GF-D8 (cell line): Measurements from ENCODE around the gene ADARB1.

Source experiments
- DNase-seq: peaks from one replicate; lab custom pipeline; 2025; lab: John Stamatoyannopoulos, UW

ADARB1 gene

DNA sequence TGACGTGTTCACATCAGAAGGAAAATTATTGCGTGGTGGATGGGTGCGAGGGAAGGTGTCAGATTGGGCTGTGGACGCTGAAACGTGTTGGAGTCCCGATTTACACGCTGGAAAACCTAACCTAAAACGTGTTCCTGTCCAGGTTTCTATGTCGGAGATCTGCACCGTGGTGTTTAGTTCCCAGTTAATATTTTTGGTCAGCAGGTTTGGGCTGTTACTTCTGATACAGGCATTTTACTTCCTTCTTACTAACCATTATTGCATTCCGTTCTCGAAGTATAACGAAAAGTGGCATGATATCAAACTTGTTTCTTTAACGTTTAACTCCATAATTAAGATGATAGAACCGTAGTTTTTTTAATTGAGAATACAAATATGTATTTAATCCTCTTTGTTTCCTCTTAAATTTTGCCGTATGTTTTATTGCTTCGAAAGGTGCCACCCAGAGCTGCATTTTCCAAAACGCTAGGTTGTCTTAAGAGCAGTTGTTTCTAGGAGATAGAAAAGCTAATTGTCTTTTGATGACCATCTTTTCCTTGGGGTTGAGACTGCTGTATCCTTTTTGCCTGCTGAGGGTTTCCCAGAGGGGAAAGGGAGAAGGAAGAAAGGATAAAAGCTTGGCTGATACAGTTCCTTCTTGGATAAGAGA is 1.3 kb downstream of the ADARB1 start:
- no peak for DNase-seq

DNA sequence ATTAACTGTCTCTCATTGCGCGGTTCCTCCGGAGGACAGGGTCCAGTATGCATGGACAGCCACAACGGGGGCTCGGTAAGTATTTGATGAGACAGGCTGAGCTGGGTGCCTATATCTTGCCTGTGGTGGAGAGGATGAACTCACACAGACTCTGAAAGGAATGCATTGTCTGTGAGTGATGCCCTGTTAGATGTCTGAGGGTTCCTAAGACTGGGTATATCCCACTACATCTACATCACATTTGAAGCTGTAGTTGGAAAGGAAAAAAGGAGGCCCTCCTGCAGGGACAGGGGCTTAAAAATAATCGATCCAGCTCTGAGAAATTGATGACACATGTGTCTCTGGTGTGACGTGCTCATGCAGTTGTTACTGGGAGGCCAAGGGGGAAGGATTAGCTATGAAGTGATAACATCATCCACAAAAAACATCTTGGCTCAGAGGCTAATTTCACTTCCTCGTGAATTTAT is 1.9 kb downstream of the ADARB1 start:
- DNase-seq, result no peak

DNA sequence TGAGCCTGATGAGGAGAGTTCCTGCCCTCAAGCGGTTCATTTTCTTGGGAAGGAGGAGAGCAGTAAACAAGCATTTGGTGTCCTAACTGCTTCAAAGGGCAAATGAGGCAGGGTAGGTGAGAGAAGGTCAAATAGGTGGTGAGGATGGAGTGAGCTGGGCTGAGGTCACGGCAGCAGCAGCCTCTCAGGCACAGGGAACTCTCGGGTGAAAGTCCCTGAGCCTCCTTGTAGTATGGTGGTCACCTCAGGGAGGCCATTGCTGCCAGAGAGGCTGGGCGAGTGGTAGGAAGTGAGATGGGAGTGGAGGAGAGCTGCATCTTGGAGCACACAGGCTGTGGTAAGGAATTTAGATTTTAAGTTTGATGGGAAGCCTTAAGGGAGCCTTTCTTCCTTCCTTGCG is 4.0 kb downstream of the ADARB1 start:
- DNase-seq, result no peak

DNA sequence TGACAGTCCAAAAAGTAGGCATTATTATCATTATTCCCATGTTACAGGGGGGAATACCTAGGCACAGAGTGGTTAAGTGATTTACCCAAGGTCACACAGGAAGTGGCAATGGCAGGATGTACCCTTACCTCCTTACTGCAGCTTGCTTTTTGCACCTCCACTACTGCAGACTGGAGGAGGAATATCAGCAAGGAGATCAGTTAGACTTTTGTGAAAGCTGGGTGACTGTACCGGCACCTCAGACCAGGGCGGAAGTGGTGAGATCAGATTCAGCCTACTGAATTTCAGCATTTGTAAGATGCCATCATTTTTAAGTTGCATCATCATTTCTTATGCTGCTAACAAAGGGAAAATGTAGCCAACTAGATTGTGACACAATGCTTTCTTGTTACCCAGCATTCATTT is 4.5 kb downstream of the ADARB1 start:
- peak; percentile 92 for DNase-seq

DNA sequence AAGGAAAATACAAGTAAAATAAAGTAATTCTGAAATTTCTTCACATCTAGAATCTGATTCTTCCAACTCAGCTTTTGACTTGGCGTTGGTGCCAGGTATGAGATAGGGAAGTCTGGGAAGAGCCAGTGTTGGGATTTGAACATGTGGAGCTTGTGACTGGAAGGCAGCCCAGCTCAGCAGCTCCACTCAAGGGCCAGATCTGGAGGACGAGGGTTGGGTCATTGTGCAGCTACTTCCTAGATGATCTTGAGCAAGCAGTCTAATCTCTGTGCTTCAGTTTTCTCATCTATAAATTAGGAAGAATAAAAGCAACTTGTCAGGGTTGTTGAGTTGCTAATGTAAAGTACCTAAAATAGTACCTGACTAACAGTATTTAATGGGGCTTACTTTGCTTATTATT is 5.0 kb downstream of the ADARB1 start:
- DNase-seq, result no peak

DNA sequence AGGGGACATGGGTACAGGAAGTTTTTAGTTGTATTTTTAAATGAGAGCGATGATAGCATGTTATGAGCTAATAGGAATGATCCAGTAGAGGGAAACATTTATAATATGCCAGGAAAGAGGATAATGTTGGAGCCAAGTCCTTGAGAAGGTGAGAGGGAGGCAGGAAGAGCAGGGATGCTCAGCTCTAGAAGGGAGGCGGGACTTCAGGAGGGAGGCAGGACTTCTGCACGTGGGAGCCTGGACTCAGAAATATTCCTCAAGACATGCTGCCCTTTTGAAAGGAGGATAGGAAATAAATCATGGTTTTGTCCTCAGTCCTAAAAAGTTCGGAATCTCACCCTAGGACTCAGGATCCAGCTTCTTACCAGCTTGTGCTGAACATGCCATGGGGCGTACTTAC is 5.9 kb downstream of the ADARB1 start:
- DNase-seq, result no peak

DNA sequence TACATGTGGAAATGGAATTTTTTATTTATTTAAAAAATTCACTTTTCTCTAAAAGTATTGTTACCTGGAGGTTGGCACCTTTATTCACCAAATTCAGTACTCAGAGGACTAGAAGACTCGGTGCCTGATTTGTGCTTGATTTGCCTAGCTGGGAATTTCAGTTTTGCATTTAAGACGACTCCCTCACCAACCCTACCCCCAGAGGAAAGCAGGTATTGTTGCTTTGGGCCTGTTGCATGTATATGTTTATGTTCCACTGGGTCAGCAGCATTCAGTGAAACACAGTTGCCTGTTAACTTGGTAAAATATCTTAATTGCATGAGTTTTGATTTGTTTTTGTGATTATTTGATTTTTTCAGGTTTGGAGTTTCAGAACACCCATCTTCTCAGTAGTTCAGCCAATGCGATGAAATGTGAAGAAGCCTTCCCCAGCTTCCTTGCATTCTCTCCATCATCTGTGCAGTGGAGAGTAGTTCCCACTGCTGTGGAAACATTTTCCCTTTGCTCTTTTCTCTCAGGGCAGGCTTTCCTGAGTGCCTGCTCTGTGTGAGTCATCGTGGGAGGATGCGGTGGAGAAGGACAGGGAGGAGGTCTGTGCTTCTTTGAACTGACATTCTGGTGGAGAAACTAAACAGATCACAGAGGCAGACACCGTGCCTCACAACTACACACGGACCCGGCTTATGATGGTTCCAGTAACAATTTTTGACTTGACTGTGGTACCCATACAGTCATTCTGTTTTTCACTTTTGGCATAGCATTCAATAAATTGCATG is 6.4 kb downstream of the ADARB1 start:
- DNase-seq, result no peak

DNA sequence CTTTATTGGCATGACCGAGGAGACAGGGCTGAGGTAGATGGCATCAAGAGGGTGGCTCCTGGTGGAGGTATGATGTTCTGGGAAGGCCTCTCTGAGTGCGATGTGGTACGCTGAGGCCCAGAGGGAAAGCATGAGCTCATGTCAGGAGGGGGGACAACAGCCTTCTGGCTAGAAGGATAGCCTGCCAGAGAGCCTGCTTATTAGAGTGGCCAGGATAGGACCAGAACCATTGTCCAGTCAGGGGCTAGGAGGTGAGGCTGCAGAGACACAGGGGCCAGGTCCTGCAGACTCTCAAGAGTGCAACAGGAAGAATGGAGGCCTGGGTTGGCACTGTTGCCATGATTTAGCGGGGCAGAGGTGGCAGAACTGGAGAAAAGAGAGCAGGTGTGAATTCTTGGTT is 7.3 kb downstream of the ADARB1 start:
- DNase-seq, result no peak

DNA sequence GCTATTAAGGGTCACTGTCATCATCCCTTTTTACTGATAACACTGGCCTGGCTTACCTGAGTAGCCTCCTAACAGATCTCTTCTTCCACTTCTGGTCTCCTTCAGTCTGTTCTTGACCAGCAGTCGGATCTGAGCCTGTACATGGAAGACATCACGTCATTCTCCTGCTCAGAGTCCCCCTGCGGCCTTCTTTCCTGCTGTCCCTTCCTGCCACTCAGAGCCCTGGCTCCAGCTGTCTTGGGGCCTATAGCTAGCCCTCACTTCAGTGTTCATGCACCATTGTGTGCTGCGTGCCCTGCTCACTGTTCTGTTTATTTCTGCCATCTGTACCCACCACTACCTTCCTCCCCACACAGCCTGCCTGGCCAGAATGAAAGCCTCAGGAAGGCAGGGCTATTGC is 8.4 kb downstream of the ADARB1 start:
- no peak for DNase-seq

DNA sequence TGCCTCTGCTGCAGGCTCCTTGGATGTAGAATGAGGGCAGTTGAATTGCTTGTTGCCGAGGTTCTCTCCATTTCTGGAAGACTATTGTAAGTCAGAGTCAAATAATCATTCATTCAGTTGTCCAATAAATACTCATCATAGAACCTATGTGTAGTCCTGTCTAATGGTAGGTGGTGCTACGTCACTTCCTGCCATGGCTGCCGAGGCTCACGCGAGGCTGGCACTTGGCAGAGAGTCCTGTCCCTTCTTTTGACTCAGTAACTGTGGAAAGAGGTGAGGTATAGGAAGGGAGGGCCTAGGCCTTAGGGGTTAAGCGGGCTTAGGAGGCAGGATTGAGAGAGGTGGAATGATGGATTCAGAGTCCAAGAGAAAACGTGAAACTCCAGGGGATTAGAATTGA is 9.7 kb downstream of the ADARB1 start:
- no peak for DNase-seq

DNA sequence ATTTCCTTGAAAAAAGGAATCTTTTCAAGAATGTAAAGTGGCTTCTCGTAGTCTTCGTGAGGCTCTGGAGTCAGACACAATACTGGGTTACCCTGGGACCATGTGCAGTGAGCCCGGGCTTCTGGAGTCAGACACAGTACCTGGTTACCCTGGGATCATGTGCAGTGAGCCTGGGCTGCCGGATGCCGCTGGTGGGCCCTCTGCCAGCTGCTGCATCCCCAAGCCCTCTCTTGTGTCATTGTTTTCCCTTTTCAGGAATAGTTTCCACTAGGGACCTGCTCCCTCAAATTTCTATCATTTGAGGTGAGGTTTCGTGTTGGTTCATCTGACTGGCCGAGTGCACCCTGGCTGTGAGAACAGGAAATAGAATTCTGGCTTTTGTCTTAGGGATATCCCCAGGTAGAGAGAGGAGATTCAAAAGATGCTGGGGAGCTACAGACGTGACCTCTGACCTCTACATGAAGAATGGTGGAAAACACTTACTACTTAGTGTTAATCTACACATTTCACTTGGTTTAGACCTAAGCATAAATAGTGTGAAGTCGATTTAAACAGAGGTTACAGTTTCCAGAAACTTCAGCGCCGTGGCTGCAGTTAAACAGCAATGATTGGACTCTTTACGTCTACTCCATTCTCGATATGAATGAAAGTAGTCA is 10.6 kb downstream of the ADARB1 start:
- no peak for DNase-seq

DNA sequence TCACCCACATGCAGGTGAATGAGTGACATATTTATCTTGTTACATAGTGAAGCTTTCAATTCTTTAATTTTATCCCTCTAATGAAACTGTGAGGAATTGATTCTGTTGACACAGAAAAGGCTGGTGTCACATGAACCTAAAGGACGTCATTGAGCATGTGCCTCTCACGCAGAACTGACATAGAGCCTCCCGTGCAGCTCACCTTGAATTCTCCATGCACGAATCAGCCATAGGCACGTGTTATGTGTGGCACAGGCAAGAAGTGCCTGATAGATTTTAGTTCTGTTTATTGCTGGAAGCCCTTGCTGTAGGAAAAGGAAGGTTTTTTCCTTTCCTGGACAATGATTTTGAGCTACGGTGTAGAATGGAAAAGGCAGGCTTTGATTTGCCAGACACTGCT is 11.3 kb downstream of the ADARB1 start:
- DNase-seq, result no peak

DNA sequence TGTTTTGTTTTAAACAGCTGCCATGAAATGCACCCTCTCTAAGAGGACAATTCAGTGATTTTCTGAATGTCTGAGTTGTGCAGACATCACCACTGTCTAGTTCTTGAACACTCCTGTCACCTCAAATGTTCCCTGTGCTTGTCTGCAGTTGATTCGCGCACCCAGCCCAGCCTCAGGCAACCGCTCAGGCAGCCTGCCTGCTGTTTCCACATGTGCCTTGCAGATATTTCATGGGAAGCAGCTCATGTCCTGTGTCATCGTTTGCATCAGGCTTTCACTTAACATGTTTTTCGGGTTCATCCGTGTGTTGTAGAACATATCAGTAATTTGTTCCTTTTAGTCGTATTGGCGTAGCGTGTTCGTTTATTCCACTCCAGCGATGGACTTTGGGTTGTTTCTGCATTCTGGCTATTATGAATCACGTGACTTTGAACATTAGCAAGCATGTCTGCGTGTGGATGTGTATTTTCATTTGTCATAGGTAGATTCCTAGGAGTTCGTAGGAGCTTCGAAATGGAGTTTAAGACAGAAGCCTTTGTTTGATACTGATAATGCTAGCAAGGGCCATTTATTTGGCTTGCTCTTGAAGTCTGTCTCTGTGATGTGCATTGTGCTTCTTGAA is 12.1 kb downstream of the ADARB1 start:
- DNase-seq, result no peak

DNA sequence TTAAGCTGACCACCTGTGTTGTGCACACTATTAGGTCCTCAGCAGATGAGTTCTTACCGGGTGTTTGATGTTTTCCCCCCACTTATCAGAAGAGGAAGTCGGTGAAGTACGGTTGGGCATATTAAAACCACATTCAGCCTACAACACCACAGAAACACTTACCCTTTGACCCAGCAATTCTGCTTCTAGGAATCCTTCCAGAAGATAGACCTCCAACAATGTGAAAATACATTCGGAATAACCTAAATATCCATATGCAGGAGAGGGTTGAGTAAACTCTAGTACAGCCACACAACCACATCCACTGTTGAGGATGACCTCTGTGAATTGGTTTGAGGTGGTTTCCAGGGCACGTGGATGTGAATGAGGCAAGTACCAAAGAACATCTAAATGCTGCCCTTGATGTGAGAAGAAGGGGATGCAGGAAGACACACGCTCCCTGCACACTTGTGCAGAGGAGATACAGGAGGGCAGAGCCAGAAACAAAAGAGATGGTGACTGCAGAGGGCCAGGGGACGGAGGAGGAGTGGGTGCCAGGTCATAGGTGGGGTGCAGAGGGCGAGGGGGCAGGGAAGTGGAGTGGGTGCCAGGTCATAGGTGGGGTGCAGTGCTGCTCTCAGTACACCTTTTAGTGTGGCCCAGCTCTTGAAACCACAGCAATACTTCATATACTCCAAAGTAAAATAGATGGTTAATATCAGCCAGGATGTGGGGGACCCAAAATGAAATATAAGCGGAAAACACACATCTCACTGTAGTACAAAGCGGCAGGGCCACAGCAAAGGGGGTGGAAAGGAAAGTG is 12.8 kb downstream of the ADARB1 start:
- DNase-seq, result peak; percentile 70

DNA sequence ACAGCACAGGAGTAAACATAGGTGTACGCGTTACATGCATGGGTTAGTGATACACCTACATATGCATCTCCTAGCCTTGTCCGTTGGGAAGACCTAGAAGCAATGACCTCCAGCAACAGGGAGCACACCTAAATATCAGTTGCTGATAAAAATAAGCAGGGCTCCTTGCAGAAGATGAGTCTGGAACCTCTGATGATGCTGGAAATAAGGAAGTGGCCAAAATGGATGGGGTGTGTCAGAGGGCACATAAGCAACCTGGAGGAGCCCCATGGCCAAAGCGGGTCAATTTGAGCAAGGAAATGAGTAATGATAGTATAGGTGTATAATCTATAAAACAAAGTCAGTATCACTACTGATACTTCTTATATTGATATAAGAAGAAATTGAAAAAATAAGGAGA is 13.7 kb downstream of the ADARB1 start:
- DNase-seq, result no peak

DNA sequence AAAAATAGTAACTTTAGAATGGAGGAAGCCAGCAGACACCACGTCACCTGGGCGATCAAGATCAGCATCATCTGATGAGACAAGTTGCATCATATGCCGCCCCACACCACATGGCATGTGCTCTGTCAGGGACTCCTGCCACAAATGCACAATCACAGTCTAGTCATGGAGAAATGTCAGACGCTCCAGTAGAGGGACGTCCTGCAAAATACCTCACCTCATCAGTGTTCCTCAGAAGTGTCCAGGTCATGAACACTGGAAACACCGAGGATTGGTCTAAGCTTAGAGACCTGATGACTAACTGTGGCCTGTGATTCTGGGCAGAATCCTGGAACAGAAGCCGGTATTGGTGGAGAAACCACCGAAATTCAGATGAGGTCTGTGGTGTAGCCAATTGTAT is 14.3 kb downstream of the ADARB1 start:
- DNase-seq, result no peak

DNA sequence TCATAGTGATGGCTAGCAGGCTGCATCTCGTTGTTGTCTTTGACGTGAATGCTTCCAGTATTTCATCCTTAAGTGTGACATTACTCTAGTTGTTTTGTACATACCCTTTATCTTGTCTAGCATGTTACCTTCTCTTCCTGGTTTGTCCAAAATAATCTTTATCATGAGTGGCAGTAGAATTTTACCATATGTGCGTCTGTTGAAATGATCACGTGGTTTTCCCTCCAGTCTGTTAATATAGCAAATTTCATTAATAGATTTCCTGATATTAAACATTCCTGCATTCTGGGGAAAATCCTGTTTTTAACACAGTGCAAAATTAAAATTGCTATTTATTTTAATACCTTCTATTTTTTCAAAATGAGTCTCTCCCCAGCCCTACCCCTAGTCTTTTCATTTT is 15.6 kb downstream of the ADARB1 start:
- no peak for DNase-seq

DNA sequence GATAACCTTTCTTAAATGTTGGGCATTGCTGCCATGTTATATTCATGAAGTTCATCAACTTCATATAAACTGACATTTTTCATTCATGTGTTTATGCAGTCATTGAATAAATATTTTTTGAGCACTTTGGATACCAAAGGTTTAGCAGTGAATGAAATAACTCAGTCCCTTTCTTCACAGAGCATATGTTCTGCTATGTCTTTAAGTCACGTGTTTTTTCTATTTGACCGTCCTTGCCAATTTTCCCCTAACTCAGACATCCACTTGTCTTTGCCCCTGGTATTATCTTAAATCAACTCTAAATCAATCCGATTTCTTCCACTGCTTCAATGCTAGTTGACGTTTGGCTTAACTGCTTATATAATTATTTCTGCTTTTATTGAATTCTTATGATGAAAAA is 16.6 kb downstream of the ADARB1 start:
- no peak for DNase-seq

DNA sequence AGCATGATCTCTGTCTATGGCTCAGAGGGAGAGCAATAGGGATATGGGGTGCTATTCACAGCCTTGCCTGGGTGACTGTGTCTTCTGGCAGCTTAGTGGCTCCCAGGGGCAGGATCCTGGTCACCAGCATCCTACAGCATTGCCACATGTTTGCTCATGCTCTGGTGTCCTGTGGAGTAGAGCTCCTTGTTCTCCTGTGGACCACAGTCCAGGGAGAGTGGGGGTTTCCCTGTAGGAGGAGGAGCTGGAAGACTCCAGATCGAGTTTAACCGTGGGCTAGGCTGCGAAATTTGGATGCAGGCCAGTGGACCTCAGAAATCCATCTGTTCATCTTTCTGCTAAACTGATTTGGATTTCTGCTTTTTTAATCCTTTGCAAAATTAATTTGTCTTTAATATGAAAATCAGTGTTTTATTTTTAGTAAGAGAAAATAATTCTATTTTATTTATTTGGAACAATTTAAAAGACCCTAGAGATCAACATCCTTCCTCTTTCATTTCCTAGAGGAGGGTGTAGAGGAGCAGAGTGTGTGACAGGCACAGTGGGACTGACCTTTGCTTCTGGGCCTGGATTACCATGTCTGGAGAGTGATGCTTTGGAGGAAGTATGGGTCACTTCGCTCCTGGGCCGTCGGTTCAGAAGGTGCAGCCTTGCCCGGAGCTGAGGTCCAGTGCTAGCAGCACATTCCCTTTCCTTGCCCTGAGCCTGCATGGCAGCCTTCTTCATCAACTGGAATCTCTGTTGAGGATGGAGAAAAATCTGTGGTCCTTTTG is 17.4 kb downstream of the ADARB1 start:
- no peak for DNase-seq

DNA sequence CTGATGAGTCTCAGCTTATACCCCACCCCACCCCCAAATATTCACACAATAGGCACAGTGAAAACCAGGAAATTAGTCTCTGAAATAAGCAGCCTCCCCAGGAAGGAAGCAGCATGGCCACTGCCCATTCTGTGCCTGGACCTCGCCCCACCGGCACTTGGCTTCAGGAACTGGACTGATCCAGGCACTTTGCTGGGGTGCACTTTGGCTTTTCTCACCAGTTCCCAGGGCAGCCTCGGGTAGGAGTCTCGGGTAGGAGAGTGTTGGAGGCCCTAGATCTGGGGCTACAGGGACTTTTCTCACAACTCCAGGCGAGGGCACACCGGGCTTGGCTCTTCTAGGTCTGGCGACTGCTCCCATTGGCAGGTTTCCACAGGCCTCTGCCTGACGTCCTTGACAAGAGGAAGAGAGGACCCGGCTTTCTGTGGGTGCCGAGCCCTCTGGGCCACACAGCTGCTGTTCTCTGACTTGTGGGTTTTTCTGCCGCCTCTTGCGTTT is 18.7 kb downstream of the ADARB1 start:
- DNase-seq, result no peak

DNA sequence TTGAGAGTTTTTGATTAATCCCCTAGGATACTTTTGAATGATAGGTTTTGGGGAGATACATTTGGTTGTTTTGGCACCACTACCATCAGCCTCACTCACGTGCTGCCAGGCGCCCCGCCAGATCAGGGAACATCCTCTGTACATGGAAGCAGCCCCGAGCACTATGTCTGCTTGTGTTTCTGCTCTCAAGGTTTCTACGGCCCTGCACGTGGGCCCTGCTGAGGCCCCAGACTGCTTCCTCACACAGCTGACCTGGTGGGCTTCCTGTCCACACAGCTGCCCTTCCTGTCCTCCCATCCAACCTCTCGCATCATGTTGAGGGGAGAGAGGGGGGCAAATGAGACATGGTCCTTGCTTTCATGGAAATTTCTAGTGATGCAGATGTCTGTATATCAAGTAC is 20.0 kb downstream of the ADARB1 start:
- no peak for DNase-seq
